ENCODE measurements around the gene SCFD2.
"Not testable (repeated sequence)": the region's sequence is repeated elsewhere in the genome, so short reads cannot be mapped to it uniquely, and the experiment has no call there.

SCFD2 gene

GRCh38 chr4:52853351-52853750 lies 512.5 kb downstream of the SCFD2 start:
- DNase-seq (ENCODE audit: low read depth in 2 of 2), result no peak

- DNase-seq (ENCODE audit: low read depth in 2 of 2), result no peak
Observed at GRCh38 chr4:52852711-52853110, 513.1 kb downstream of the SCFD2 start.

GRCh38 chr4:52852041-52852440 lies 513.8 kb downstream of the SCFD2 start:
- DNase-seq (ENCODE audit: low read depth in 2 of 2), result no peak

GRCh38 chr4:52850406-52851124 lies 515.3 kb downstream of the SCFD2 start:
- no peak for DNase-seq (ENCODE audit: low read depth in 2 of 2)

GRCh38 chr4:52848254-52848653 lies 517.6 kb downstream of the SCFD2 start:
- no peak for DNase-seq (ENCODE audit: low read depth in 2 of 2)

GRCh38 chr4:52846502-52846901 lies 519.4 kb downstream of the SCFD2 start:
- DNase-seq (ENCODE audit: low read depth in 2 of 2), result no peak

- DNase-seq (ENCODE audit: low read depth in 2 of 2), result no peak
Observed at GRCh38 chr4:52844596-52844995, 521.3 kb downstream of the SCFD2 start.

GRCh38 chr4:52843958-52844357 lies 521.9 kb downstream of the SCFD2 start:
- no peak for DNase-seq (ENCODE audit: low read depth in 2 of 2)

GRCh38 chr4:52843351-52843750 lies 522.5 kb downstream of the SCFD2 start:
- DNase-seq (ENCODE audit: low read depth in 2 of 2), result no peak

GRCh38 chr4:52842792-52843191 lies 523.1 kb downstream of the SCFD2 start:
- no peak for DNase-seq (ENCODE audit: low read depth in 2 of 2)

GRCh38 chr4:52841682-52842456 lies 524.0 kb downstream of the SCFD2 start:
- DNase-seq (ENCODE audit: low read depth in 2 of 2), result no peak

- no peak for DNase-seq (ENCODE audit: low read depth in 2 of 2)
Observed at GRCh38 chr4:52840531-52841370, 525.1 kb downstream of the SCFD2 start.

- no peak for DNase-seq (ENCODE audit: low read depth in 2 of 2)
Observed at GRCh38 chr4:52838729-52839586, 526.9 kb downstream of the SCFD2 start.

GRCh38 chr4:52837716-52838558 lies 527.9 kb downstream of the SCFD2 start:
- DNase-seq (ENCODE audit: low read depth in 2 of 2), result no peak

GRCh38 chr4:52836678-52837077 lies 529.2 kb downstream of the SCFD2 start:
- no peak for DNase-seq (ENCODE audit: low read depth in 2 of 2)

GRCh38 chr4:52836120-52836519 lies 529.7 kb downstream of the SCFD2 start:
- DNase-seq (ENCODE audit: low read depth in 2 of 2), result no peak

GRCh38 chr4:52834641-52835456 lies 531.0 kb downstream of the SCFD2 start:
- not testable (repeated sequence) for DNase-seq (ENCODE audit: low read depth in 2 of 2)

- no peak for DNase-seq (ENCODE audit: low read depth in 2 of 2)
Observed at GRCh38 chr4:52833941-52834525, 531.8 kb downstream of the SCFD2 start.

GRCh38 chr4:52825460-52826090 lies 540.3 kb downstream of the SCFD2 start:
- no peak for DNase-seq (ENCODE audit: low read depth in 2 of 2)

Data from stimulated activated CD4-positive, alpha-beta T cell treated with anti-CD3 and anti-CD28 coated beads, Interleukin-1b, Interleukin-23, amount 100 ng/mL, for 1 hour (primary cell).